NCI-H345 (cell line): ENCODE data around the gene IQSEC1.
A peak's percentile ranks its signal among the peaks of the same experiment; 100 is the strongest.

Source experiments
- DNase-seq: peaks from one replicate; lab custom pipeline; 2025; lab: John Stamatoyannopoulos, UW

The IQSEC1 gene

DNA sequence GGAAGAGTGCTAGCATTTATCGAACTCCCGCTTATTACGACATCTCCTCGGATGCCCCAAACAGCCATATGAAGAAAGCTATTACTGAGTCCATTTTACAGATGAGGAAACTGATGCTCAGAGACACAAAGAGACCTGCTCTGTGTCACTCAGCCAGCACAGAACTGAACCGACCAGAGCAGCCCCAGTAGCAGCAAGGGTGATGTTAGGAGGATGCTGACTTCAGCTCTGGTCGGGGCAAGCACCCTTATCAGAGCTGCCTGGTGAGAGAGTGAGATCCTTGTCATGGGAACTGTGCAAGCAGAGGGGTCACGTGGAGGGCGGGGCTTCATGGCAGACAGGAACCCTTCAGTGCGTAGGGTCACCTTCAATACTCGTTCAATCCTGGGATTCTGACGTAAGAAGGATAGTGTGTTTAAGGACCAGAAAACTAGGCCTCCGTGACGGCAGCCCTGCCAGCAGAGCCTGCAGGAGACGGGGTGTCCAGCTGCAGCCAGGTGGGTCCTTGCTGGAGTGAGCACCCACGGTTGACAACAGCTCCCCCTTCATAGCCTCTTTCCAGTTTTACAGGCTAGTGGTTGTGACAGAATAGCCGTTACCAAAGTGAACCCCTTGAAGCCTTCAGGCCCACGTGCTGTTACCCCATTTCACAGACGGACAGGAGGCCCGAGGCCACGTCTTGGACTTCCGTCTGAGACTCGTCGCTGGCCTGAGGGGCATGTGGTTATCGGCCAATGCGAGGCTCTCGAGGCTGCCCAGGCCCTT is 12.0 kb upstream of the IQSEC1 start:
- no peak for DNase-seq

DNA sequence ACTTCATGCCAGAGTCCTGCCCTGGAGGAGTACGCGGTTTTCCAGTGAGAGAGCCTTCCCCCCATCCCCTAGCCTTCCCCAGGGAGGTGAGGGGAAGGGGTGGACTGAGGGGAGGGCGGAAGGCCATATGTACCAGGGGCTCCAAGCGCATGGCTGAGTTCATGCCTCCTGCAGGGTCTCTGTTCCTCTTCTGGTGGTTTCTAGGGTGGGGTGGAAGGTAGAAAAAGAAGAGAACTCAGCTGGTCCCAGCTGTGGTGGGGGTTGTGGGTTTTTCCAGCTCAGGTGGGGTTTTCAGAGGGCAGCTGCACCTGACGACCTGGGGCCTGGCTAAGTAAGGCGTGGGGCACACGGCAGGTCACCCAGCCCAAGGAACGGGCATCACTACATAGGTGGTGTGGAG is 10.7 kb upstream of the IQSEC1 start:
- DNase-seq, result no peak

DNA sequence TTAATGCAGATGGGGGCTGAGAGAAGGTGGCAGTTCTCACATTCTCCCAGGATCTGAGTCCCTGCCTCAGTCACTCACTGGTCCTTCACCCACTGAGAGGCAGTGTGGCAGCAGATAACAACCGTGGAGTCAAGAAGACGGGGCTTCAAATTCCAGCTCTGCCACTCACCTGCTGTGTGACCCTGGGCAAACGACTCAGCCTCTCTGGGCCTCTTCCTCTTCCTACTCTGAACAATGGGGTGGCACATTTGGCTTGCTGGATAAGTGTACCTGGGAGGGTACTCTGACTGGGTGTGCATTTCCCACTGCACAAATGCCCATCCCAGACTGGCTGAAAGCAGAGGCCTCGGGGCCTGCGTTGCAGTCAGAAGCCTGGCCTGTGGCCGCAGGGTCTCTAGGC is 10.0 kb upstream of the IQSEC1 start:
- DNase-seq, result no peak

- no peak for DNase-seq
These were observed 9.4 kb upstream of the IQSEC1 start for GRCh38 chr3:13082677-13083076.

DNA sequence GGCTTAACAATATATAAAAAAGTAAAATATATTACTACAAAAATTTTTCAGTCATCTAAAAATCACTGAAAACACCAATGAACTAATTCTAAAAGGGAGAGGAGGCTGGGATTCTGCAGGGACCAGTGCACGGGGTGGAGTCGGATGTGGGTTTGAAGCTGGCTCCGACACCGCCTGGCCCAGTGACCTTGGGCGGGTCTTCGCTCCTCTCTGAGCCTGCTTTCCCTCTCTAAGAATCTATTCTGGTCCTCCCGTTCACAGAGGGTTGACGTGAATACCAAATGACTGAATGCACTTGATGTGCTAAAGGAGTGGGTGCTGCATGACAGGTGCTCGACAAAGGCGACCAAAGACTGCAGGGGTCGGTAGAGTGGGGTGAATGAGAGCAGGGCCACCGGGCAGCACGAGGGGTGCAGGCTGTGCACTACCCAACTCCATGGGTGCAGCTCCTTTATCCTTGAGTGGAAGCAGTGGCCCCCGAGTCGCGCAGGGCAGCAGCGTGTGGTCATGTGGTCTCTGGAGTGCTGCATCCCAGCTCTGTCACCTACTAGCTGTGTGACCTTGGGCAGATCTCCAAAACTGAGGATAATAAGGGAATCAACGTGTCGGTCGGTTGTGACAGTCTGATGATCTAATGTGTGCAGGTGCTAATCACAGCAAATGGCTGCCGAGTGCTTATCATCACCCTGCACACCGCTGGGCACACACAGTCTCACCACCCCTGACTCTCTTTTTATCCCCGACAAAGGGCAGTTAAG is 8.6 kb upstream of the IQSEC1 start:
- peak; percentile 34 for DNase-seq

- no peak for DNase-seq
These were observed 7.4 kb upstream of the IQSEC1 start for GRCh38 chr3:13080591-13080990.

DNA sequence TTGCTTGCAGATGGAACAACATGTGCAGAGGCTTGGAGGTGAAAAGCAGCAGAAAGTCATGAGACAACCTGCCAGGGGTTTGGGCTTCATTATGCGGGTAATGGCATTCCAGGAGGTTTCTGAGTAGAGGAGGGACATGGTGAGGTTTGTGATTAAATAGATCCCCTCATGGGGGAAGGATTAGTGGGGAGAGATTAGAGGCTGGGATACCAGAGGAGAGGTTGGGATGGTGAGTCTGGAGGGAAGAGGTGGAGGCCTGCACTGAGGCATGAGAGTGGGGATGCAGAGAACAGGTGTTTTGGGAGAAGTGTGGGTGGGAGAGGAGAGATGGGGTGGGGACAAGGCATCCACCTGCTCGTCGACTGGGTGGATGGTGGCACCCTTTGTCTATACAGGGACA is 6.8 kb upstream of the IQSEC1 start:
- DNase-seq, result no peak

- no peak for DNase-seq
These were observed 6.3 kb upstream of the IQSEC1 start for GRCh38 chr3:13079510-13079909.

DNA sequence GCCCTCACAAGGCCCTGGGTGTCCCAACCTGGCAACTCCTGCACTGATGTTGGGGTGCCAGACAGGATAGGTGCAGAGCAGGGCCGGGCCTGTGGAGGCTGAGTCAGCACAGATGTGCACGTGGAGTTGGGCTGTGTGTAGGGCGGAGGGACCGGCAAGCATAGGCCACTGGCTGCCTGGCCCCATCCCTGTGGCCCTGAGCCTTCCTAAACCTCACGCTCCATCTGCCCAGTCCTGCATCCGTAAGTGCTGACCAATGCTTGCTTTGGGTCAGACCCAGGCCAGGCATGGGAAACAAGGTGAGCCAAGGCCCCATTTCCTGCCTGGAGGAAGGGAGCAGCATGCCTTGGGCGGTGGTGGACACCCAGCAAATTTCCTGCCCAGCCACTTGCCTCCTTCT is 5.8 kb upstream of the IQSEC1 start:
- no peak for DNase-seq

- peak; percentile 50 for DNase-seq
These were observed 5.1 kb upstream of the IQSEC1 start for GRCh38 chr3:13078163-13078905.

DNA sequence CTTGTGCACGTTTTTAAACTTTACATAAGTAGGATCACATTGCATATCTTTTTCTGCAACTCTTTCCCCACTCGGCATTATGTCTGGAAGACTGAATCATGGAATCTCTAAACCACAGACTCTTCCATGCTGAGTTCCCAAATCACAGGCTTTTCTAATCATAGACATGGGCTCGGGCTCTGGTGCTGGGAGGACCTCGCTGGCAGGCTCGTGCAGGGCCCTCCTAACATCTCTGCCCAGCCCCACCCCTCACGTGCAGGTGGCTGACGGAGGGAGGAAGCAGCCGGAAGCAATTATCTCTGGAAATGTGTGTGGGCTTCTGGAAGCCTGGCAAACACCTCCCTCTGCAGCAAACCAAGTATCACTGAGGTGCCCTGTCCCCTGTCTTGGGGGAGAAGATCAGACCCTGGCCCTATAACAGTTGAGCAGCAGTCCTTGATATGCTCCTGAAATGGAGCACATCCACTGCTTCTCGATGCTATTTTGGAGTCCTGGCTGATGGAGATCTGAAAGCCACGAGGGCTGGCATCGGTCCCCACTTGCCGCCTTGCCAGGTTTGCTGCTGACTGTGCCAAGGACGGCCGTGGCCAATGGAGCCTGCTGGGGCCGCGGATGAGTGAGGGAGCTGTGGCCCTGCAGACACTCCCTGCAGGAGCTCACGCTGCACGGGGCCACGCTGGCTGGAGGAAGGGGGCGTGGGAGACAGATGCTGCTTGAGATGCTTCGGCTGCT is 4.4 kb upstream of the IQSEC1 start:
- peak; percentile 59 for DNase-seq

GRCh38 chr3:13075986-13076654 is 2.9 kb upstream of the IQSEC1 start:
- no peak for DNase-seq

- no peak for DNase-seq
These were observed 2.1 kb upstream of the IQSEC1 start for GRCh38 chr3:13075318-13075717.

DNA sequence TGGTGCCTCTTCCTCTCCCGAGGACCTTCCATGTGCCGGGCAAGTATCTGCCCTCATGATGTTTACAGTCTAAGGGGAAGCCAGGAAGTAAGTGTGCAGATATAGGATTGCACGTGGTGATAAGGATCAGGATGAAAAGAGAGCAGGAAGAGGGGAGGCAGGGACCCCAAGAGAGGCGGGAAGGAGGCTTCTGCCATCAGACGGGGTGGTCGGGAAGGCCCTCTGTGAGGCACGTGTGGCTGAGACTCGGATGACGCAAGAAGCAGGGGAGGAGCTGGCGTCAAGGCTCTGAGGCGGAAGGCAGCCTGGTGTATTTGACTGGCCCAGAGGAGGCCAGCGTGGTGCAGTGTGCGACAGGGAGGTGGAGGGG is 762 bp upstream of the IQSEC1 start:
- DNase-seq, result no peak

DNA sequence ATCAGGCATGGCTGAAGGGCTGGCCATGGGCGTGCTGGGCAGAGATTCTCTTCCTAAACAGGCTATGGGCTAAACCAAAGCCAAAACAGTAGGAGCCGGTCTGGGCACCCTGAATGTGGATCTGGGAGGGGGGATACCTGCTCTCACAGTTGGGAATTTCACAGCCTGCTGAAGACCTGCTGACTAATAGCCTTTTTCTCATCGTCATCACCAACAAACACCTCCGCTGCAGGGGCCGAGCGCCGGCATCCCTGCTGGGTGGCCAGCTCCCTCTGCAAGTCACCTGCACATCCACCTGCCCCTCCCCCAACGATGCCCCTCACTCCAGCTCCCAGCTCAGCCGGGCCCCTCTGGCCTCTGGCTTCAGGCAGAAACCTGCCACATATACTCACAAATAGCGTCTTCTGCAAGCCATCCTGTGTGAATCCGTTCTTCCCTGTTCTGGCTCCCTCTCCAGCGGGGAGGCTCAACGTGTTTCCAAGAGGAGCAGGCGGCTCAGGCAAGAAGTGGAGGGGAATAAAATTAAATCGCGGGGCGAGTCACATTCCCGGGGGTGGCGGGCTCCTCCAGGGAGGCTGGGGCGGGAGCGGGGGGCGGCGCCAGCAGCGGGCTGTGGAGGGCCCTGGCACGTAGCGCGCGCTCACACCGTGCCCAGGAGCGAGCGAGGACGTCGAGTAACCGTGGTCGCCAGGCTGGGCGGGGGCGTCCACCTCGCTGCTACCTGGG is 466 bp downstream of the IQSEC1 start:
- peak; percentile 67 for DNase-seq

- peak; percentile 59 for DNase-seq
These were observed 1.0 kb downstream of the IQSEC1 start for GRCh38 chr3:13072239-13072599.

DNA sequence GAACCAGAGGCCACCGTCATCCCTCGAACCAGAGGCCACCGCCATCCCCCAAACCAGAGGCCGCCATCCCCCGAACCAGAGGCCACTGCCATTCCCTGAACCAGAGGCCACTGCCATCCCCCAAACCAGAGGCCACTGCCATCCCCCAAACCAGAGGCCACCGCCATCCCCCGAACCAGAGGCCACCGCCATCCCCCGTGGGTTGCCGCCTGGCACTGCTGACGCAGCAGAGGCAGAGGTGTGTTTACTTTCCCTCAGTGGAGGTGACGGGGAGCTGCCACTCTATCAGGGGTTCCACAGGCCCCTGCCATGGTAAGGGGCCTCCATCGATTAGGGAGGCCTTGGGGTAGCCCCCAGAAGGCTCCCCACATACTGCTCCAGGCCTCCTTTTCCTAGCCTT is 1.5 kb downstream of the IQSEC1 start:
- DNase-seq, result no peak

DNA sequence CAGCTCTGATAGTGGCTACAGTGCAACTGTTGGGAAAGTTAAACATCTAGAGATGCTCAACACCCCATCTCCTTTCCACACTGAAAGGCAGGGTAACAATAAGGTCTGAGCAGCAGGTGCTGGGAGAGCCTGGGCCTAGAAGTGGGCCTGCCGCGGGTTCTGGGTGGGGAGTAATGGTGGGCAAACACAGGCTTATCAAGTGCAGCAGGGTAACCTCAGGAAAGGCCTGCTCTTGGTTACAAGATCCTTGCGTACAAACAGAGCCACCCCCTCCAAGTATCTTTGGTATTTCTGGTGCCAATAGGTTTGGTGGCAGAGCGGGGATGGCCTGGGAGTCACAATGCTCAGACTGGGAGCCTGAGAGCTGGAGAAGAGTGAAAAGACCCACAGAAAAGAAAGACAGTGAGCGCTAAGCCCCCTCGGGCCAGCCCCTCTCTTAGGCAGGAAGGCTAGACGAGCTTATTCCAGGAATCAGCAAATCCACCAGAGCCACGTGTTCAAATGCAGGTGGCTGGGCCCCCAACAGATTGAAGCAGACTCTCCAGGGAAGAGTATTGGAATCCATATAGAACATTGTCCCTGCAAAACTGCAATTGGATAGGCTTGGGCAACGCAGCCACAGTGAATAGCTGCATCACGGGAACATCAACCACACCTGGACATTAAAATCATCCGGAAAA is 2.7 kb downstream of the IQSEC1 start:
- DNase-seq, result no peak

- DNase-seq, result peak; percentile 15
These were observed 3.7 kb downstream of the IQSEC1 start for GRCh38 chr3:13069495-13069894.

DNA sequence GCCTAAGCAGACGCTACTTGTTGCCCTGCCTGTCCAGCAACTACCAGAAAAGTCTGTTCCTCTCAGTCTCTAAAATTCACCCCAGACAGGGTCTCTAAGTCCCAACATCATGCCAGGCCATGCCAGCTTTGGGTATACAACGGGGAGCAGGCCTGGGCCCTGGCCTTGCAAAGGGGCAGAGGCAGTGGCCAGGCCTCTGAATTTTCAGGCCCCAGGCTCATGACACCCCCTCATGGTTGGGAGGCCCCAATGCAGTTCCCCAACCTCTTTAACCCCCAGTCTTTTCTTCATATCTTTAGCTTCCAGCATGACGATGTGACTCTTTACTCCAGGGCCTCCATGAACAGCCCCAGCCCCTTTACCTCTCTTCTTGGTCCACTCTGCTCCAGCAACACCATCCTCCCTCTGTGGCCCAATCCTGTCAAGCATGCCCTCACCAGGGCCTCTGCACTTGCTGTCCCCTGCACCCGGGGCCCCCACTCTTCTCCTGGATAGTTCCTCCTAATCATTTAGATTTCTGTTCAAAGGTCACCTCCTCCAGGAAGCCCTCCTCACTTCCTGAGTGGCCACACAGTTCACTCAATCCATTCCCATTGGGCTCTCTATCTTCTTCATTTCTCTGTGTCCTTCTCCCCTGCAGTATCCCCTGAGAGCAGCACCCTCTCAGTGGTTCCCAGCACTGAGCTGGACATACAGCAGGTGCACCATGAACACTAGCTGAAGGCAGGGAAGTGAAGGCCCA is 4.8 kb downstream of the IQSEC1 start:
- DNase-seq, result no peak
